A549 (cell line): ENCODE data around the gene ATOSB. TPM values are rescaled to one million over a fixed set of nuclear protein-coding genes. Genes with fewer than 3 reads are reported as not detected.

ENCODE experiments used
- ATAC-seq, 2 experiments: fragments of 200-7000 bp in 1 of 2; fragments of >200 bp in 1 of 2; cut with Nextera tagmentation in 1 of 2; cut with Tn5 transposase in 1 of 2; 3 replicates each; pipeline versions ENCODE4 v1.8.0 to v1.9.1; 2018 to 2020; ENCODE audit warnings: mild to moderate bottlenecking in 1 of 2, moderate library complexity in 1 of 2
- CTCF ChIA-PET: fragments of 300-600 bp; sonication (Branson Sonifier 250); formaldehyde crosslinking; extraction: SDS; loops from one replicate; lab custom pipeline; 2021; ENCODE audit warnings: antibody characterized with exemption, inconsistent platforms; lab: Yijun Ruan, JAX
- POLR2A ChIA-PET: fragments of 350-600 bp; formaldehyde crosslinking; extraction: SDS; loops from one replicate; lab custom pipeline; 2021; ENCODE audit warnings: antibody characterized with exemption, inconsistent platforms; lab: Yijun Ruan, JAX
- DNase-seq, 2 experiments: peaks; one replicate each; pipeline versions ENCODE4 v3.0.0 to v3.0.0-alpha.2; 2011 to 2016; ENCODE audit warnings: low read depth in 1 of 2, low spot score in 1 of 2
- FAIRE-seq: peaks from 2 replicates; lab custom pipeline; 2011; peaks lifted over from hg19 to GRCh38; lab: Jason Lieb, UNC
- H3K27ac ChIP-seq, 2 experiments: fragments of >200 bp; sonication (Bioruptor Twin); formaldehyde crosslinking; 3 replicates each; pipeline ENCODE4 v1.5.1; 2016 to 2017
- H3K4me1 ChIP-seq: fragments of >200 bp; sonication (Bioruptor Twin); formaldehyde crosslinking; 3 replicates; pipeline ENCODE4 v1.6.1; 2016
- H3K4me2 ChIP-seq: fragments of >200 bp; sonication (Bioruptor Twin); formaldehyde crosslinking; 3 replicates; pipeline ENCODE4 v1.6.1; 2016
- H3K4me3 ChIP-seq: fragments of >200 bp; sonication (Bioruptor Twin); formaldehyde crosslinking; 3 replicates; pipeline ENCODE4 v1.5.1; 2016
- H3K9me3 ChIP-seq: fragments of >200 bp; sonication (Bioruptor Twin); formaldehyde crosslinking; 3 replicates; pipeline ENCODE4 v1.6.1; 2016
- BHLHE40 ChIP-seq: IDR thresholded peaks from 2 replicates; pipeline ENCODE4 v1.6.1; 2012; ENCODE audit warnings: low read depth, low read length, inconsistent platforms
- CHD4 ChIP-seq: fragments of 200-600 bp; sonication (generic); IDR thresholded peaks from 2 replicates; pipeline ENCODE4 v1.6.1; 2016; ENCODE audit warnings: antibody characterized with exemption, mild to moderate bottlenecking, borderline replicate concordance
- EHMT2 ChIP-seq: fragments of 200-600 bp; sonication (generic); IDR thresholded peaks from 2 replicates; pipeline ENCODE4 v1.6.1; 2016; ENCODE audit warnings: antibody characterized with exemption, low read depth, mild to moderate bottlenecking, moderate library complexity
- FOSB ChIP-seq: fragments of 250-450 bp; sonication (Bioruptor Pico); IDR thresholded peaks from 2 replicates; pipeline ENCODE4 v1.5.0; 2020; ENCODE audit warnings: mild to moderate bottlenecking, moderate library complexity
- HEYL ChIP-seq: fragments of 250-450 bp; sonication (Bioruptor Pico); IDR thresholded peaks from 2 replicates; pipeline ENCODE4 v1.8.0; 2021; ENCODE audit warnings: mild to moderate bottlenecking, moderate library complexity
- PHF8 ChIP-seq: fragments of 200-600 bp; sonication (generic); IDR thresholded peaks from 2 replicates; pipeline ENCODE4 v1.6.1; 2016; ENCODE audit warnings: low read depth, mild to moderate bottlenecking, antibody characterized with exemption, moderate library complexity, borderline replicate concordance
- POLR2AphosphoS2 ChIP-seq: conservative IDR thresholded peaks from 2 replicates; pipeline ENCODE4 v1.6.1; 2012; ENCODE audit warnings: low read length, improper control_type of control experiment, inconsistent platforms
- RCOR1 ChIP-seq: fragments of 150-350 bp; IDR thresholded peaks from 2 replicates; pipeline ENCODE4 v1.6.1; 2014; ENCODE audit warnings: antibody characterized with exemption, low read length, low read depth
- RFX5 ChIP-seq: fragments of 450-650 bp; IDR thresholded peaks from 2 replicates; pipeline ENCODE4 v1.7.1; 2014; ENCODE audit warnings: antibody characterized with exemption, mild to moderate bottlenecking, moderate library complexity
- ZNF302 ChIP-seq: fragments of 250-450 bp; sonication (Bioruptor Pico); IDR thresholded peaks from 2 replicates; pipeline ENCODE4 v1.9.0; 2021; ENCODE audit warnings: inconsistent platforms, mild to moderate bottlenecking, moderate library complexity
- WGBS: methylation state at CpG from one replicate; pipeline ENCODE4 v1.1.6; 2017; ENCODE audit errors: missing lambda C conversion rate; 5-methylcytosine and 5-hydroxymethylcytosine counted together
- polyA plus RNA-seq, 4 experiments: library from polyadenylated mRNA; depleted of rRNA in 3 of 4; stranded (reverse); fragments of >200 nt; fragmentation: RNase III in 1 of 4; extraction: RNeasy Plus Mini Kit Qiagen cat#74134 plus additional on column Dnase treatment in 1 of 4; gene quantifications; 2 replicates in 3 of 4; 3 replicates in 1 of 4; pipeline ENCODE4 v1.2.3, GENCODE V29; 2011 to 2017
- TF ChIP-seq, protein P1 (sequence below): IDR thresholded peaks from 2 replicates; pipeline ENCODE4 v1.6.1; 2012
- TF ChIP-seq, protein P2 (sequence below): fragments of 250-450 bp; sonication (Bioruptor Pico); IDR thresholded peaks from 2 replicates; pipeline ENCODE4 v1.5.0; 2021; ENCODE audit warnings: mild to moderate bottlenecking, moderate library complexity, borderline replicate concordance

ATOSB gene
- polyA plus RNA-seq, 2 of the 4 experiments (the other 2 are of a cell fraction): 11.8 to 14.0 TPM

- 96% methylated on average over 1 of the region's 1 CpG for WGBS
- H3K27ac ChIP-seq: no peak overlapping the region
- ChIA-PET POLR2A (no interaction called here), CTCF (interaction anchor here (1.0 to 2.5 kb wide), 4 partner anchors 15 to 49 kb away, joined by 6 to 12 read pairs (median 9); partner anchors contain the start of gene PIGO)
- no peak overlapping the region for H3K4me2 ChIP-seq
- ATAC-seq: no peak
- no peak for FAIRE-seq
- no peaks in the 10 kb centered on the region for H3K9me3 ChIP-seq
- peaks cover 24% of the 10 kb centered on the region for H3K4me1 ChIP-seq
- TF ChIP-seq RCOR1: no peak
- no peak for TF ChIP-seq CHD4
- TF ChIP-seq HEYL (CRISPR knock-in tag): no peak
- H3K4me3 ChIP-seq: no peak overlapping the region
- no peak for DNase-seq
These were observed 48.6 kb downstream of the ATOSB start for GRCh38 chr9:35067056-35067455.

DNA sequence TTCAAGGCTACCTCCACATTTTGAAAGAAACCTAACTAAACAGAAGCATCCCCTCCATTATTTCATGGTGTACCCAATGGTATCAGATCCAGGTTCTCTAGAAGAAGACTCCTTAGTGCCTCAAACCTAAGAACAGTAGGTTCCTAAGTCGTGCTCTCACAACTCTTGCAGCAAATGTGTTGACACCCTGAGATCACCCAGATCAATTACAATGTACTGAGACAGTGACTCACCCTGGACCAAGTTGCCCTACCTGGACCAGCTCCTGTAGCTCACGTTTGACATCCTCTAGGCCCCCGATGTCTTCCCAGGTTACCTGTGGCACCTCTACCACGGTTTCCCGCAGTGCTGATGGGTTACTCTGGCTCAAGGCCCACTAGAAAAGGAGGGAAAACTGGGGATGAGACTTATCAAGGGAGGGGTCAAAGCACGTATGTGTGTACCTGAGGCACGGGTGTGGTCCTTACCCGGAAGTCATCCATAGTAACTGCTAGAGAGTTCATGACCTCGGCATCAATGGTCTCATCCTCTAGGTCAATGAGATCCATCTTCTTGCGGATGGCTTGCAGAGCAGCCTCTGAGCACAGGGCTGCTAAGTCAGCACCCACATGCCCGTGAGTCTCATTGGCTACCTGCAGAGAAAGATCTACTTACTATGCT lies 55.0 kb downstream of the ATOSB start:
- no peak for TF ChIP-seq PHF8
- TF ChIP-seq, all 56 proteins: peak for 0
- WGBS: 94% methylated on average over 11 of the region's 11 CpGs
- no peak for FAIRE-seq

GRCh38 chr9:35059438-35059837 lies 56.2 kb downstream of the ATOSB start:
- ATAC-seq (no peak), FAIRE-seq (no peak), DNase-seq (no peak)
- H3K27ac ChIP-seq: no peak overlapping the region
- no peaks in the 10 kb centered on the region for H3K9me3 ChIP-seq
- H3K4me1 ChIP-seq: no peaks in the 10 kb centered on the region
- H3K4me3 ChIP-seq: no peak overlapping the region
- 95% methylated on average over 10 of the region's 10 CpGs for WGBS
- ChIA-PET CTCF (interaction anchor here (0.7 to 7.1 kb wide), 4 partner anchors 9 to 37 kb away, joined by 3 to 41 read pairs (median 4); partner anchors contain the start of gene PIGO), POLR2A (no interaction called here)
- TF ChIP-seq RFX5 (no peak), PHF8 (no peak), FOSB (CRISPR knock-in tag) (no peak), ZNF302 (CRISPR knock-in tag) (no peak)
- TF ChIP-seq, protein P1, sequence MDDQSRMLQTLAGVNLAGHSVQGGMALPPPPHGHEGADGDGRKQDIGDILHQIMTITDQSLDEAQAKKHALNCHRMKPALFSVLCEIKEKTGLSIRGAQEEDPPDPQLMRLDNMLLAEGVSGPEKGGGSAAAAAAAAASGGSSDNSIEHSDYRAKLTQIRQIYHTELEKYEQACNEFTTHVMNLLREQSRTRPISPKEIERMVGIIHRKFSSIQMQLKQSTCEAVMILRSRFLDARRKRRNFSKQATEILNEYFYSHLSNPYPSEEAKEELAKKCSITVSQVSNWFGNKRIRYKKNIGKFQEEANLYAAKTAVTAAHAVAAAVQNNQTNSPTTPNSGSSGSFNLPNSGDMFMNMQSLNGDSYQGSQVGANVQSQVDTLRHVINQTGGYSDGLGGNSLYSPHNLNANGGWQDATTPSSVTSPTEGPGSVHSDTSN: no peak
- H3K4me2 ChIP-seq: no peak overlapping the region

More for the DNA sequence above, 55.0 kb downstream of the ATOSB start:
- Histone ChIP-seq H3K9me3 (no peaks in the 10 kb centered on the region), H3K4me1 (no peaks in the 10 kb centered on the region), H3K4me3 (no peak overlapping the region), H3K4me2 (no peak overlapping the region), H3K27ac (no peak overlapping the region)
- DNase-seq: no peak
- ChIA-PET POLR2A (interaction anchor here (0.6 kb wide), 1 partner anchor 12 kb away, joined by 4 read pairs; the partner anchor contains the start of gene VCP), CTCF (interaction anchor here (1.2 to 7.1 kb wide), 5 partner anchors 10 to 66 kb away, joined by 3 to 41 read pairs (median 4); no protein-coding TSS in a partner anchor)
- ATAC-seq: no peak

- POLR2A ChIA-PET: interaction anchor here (3.4 kb wide), 1 partner anchor 15 kb away, joined by 16 read pairs; the partner anchor contains the start of gene VCP
- Histone ChIP-seq H3K4me3 (no peak overlapping the region), H3K9me3 (no peaks in the 10 kb centered on the region), H3K4me2 (no peak overlapping the region), H3K4me1 (no peaks in the 10 kb centered on the region), H3K27ac (no peak overlapping the region)
- no peak for ATAC-seq
- 94% methylated on average over 8 of the region's 8 CpGs for WGBS
- no peak for DNase-seq
- TF ChIP-seq EHMT2: no peak
- TF ChIP-seq, protein P2, sequence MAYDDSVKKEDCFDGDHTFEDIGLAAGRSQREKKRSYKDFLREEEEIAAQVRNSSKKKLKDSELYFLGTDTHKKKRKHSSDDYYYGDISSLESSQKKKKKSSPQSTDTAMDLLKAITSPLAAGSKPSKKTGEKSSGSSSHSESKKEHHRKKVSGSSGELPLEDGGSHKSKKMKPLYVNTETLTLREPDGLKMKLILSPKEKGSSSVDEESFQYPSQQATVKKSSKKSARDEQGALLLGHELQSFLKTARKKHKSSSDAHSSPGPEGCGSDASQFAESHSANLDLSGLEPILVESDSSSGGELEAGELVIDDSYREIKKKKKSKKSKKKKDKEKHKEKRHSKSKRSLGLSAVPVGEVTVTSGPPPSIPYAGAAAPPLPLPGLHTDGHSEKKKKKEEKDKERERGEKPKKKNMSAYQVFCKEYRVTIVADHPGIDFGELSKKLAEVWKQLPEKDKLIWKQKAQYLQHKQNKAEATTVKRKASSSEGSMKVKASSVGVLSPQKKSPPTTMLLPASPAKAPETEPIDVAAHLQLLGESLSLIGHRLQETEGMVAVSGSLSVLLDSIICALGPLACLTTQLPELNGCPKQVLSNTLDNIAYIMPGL (CRISPR knock-in tag): no peak
- TF ChIP-seq BHLHE40: no peak
- 0 out of 2 replicates have a peak, but pooled peaks have one; percentile 67 for TF ChIP-seq POLR2AphosphoS2
- CTCF ChIA-PET: interaction anchor here (1.1 to 1.6 kb wide), 3 partner anchors 13 to 158 kb away, joined by 3 to 8 read pairs (median 4); partner anchors contain the start of gene VCP
- no peak for FAIRE-seq
These were observed 58.4 kb downstream of the ATOSB start for GRCh38 chr9:35057271-35057620.
